SK-N-SH (cell line): ENCODE data around the gene FAM204A.

Experiments used
- EP300 ChIP-seq, 2 experiments: IDR thresholded peaks; 2 replicates each; pipeline versions ENCODE4 v1.4.0 to v1.6.1; 2012; ENCODE audit warnings: borderline replicate concordance in 1 of 2, low read depth in 1 of 2, low read length in 1 of 2
- NFIC ChIP-seq: IDR thresholded peaks from 2 replicates; pipeline ENCODE4 v1.4.0; 2012; ENCODE audit warnings: borderline replicate concordance
- NRF1 ChIP-seq: IDR thresholded peaks from 2 replicates; pipeline ENCODE4 v1.6.1; 2012; ENCODE audit warnings: low read depth, mild to moderate bottlenecking, low read length
- POLR2AphosphoS5 ChIP-seq: IDR thresholded peaks from 2 replicates; pipeline ENCODE4 v1.6.1; 2012; ENCODE audit warnings: low read depth, low read length
- RAD21 ChIP-seq: IDR thresholded peaks from 2 replicates; pipeline ENCODE4 v1.6.1; 2012; ENCODE audit warnings: mild to moderate bottlenecking, low read length
- SIN3A ChIP-seq: IDR thresholded peaks from 2 replicates; pipeline ENCODE4 v1.6.1; 2012; ENCODE audit warnings: low read depth, mild to moderate bottlenecking, low read length, moderate library complexity, borderline replicate concordance
- TF ChIP-seq, protein P1 (sequence below): fragments of 200-600 bp; sonication (generic); IDR thresholded peaks from 2 replicates; pipeline ENCODE4 v1.6.1; 2017; ENCODE audit warnings: antibody characterized with exemption, mild to moderate bottlenecking, moderate library complexity

DNA sequence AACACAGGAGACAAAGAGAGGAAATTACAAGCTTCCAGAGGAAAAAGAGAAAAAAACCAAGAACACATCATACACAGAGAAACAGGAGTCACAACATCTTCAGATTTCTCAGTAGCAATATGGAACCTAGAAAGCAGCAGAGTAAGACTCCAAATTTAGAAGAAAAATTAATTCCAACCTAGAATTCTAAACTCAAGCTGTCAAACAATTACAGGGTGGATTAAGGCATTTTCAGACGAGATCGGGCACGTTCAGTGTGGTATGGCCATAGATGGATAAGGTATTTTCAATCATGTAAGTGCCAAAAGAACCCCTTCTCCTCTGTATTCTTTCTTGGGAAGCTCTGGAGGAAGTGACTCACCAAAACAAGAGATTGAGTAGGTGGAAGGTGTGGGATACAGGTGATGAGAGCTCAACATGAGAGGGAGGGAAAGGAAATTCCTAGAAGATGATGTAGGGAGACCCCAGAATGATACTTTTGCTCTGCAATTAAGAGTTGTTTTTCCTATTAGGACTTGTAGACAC, 51.6 kb downstream of the FAM204A start:
- TF ChIP-seq NRF1 (no peak), EP300 (IDR thresholded peaks at IDR 0.05; ENCODE audit: borderline replicate concordance in 1 of 2, low read depth in 1 of 2, low read length in 1 of 2) (no peak), RAD21 (no peak), SIN3A (no peak), POLR2AphosphoS5 (no peak), NFIC (no peak)
- TF ChIP-seq, protein P1, sequence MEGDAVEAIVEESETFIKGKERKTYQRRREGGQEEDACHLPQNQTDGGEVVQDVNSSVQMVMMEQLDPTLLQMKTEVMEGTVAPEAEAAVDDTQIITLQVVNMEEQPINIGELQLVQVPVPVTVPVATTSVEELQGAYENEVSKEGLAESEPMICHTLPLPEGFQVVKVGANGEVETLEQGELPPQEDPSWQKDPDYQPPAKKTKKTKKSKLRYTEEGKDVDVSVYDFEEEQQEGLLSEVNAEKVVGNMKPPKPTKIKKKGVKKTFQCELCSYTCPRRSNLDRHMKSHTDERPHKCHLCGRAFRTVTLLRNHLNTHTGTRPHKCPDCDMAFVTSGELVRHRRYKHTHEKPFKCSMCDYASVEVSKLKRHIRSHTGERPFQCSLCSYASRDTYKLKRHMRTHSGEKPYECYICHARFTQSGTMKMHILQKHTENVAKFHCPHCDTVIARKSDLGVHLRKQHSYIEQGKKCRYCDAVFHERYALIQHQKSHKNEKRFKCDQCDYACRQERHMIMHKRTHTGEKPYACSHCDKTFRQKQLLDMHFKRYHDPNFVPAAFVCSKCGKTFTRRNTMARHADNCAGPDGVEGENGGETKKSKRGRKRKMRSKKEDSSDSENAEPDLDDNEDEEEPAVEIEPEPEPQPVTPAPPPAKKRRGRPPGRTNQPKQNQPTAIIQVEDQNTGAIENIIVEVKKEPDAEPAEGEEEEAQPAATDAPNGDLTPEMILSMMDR, result no peak
